ENCODE data around the gene WDR18.

DNA sequence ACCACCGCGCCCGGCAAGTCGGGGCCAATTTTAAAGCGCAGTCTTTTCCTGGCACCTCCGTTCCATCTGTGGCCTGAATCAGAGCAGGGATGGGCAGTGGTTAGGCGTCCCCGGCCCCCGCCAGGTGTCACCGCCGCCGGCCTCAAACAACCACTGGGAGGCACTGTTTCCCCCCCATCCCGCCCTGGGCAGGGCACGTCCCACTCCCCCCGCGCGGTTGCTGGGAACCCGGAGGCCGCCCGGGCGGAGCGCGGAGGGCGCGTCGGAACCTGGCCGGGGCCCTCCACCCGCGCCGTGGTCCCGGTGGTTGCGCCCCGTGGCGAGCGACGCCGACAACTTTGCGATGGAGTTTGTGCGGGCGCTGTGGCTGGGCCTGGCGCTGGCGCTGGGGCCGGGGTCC lies 15.9 kb downstream of the WDR18 start, which contains the start of gene GRIN3B:
- TF ChIP-seq, protein P1, sequence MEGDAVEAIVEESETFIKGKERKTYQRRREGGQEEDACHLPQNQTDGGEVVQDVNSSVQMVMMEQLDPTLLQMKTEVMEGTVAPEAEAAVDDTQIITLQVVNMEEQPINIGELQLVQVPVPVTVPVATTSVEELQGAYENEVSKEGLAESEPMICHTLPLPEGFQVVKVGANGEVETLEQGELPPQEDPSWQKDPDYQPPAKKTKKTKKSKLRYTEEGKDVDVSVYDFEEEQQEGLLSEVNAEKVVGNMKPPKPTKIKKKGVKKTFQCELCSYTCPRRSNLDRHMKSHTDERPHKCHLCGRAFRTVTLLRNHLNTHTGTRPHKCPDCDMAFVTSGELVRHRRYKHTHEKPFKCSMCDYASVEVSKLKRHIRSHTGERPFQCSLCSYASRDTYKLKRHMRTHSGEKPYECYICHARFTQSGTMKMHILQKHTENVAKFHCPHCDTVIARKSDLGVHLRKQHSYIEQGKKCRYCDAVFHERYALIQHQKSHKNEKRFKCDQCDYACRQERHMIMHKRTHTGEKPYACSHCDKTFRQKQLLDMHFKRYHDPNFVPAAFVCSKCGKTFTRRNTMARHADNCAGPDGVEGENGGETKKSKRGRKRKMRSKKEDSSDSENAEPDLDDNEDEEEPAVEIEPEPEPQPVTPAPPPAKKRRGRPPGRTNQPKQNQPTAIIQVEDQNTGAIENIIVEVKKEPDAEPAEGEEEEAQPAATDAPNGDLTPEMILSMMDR (IDR thresholded peaks at IDR 0.05) = peak in 2 of 4 experiments; percentile 24 to 26
- no peak for TF ChIP-seq POLR2AphosphoS5 (IDR thresholded peaks at IDR 0.05)
